HepG2 (cell line): Measurements from ENCODE around the gene TRDN. TPM values are rescaled to one million over a fixed set of nuclear protein-coding genes. Genes with fewer than 3 reads are reported as not detected.

Experiments
- ATAC-seq: fragments of 200-7000 bp; cut with Tn5 transposase; 3 replicates; pipeline ENCODE4 v1.9.1; 2020; ENCODE audit warnings: mild to moderate bottlenecking, moderate library complexity
- BruUV-seq: library from RNA; stranded (reverse); fragments of 400-500 nt; replicated peaks from 2 replicates; lab custom pipeline; 2021; lab: Mats Ljungman, UMichigan
- CTCF ChIA-PET: fragments of 300-600 bp; formaldehyde crosslinking; extraction: SDS; loops from one replicate; lab custom pipeline; 2021; ENCODE audit warnings: low total read pairs, inconsistent platforms, low intra/inter-chr PET ratio; lab: Yijun Ruan, JAX
- POLR2A ChIA-PET: fragments of 350-600 bp; sonication (Branson Sonifier 250); formaldehyde crosslinking; loops from one replicate; lab custom pipeline; 2020; ENCODE audit warnings: antibody characterized with exemption, inconsistent platforms; lab: Yijun Ruan, JAX
- DNase-seq: peaks from one replicate; pipeline ENCODE4 v3.0.0-alpha.2; 2015; ENCODE audit warnings: low spot score
- FAIRE-seq: peaks from 3 replicates; lab custom pipeline; 2011; peaks lifted over from hg19 to GRCh38; lab: Jason Lieb, UNC
- H2AFZ ChIP-seq: one replicate; pipeline ENCODE4 v1.6.1; 2011; ENCODE audit warnings: low read length, inconsistent platforms
- H3K27ac ChIP-seq: fragments of 300-600 bp; 3 replicates; pipeline ENCODE4 v1.8.0; 2011; ENCODE audit warnings: mixed run types, mild to moderate bottlenecking, mixed read lengths, low read length, inconsistent platforms; ENCODE audit not compliant: insufficient read depth; ENCODE audit errors: extremely low read length
- H3K27me3 ChIP-seq, 2 experiments: fragments of 200-600 bp in 1 of 2; 2 replicates in 1 of 2; 3 replicates in 1 of 2; pipeline versions ENCODE4 v1.6.0 to v1.8.0; 2011; ENCODE audit warnings: low read length in 2 of 2, mild to moderate bottlenecking in 2 of 2, moderate library complexity in 2 of 2, inconsistent platforms in 1 of 2; ENCODE audit not compliant: insufficient read depth in 2 of 2, control insufficient read depth in 1 of 2
- H3K36me3 ChIP-seq, 2 experiments: fragments of 200-600 bp in 1 of 2; replicated peaks in 1 of 2; 2 replicates in 1 of 2; 3 replicates in 1 of 2; pipeline versions ENCODE4 v1.5.1 to v1.8.0; 2011; ENCODE audit warnings: low read length in 2 of 2, inconsistent platforms in 1 of 2; ENCODE audit not compliant: insufficient read depth in 2 of 2, control insufficient read depth in 1 of 2
- H3K4me1 ChIP-seq: 2 replicates; pipeline ENCODE4 v1.5.1; 2012; ENCODE audit warnings: low read length, inconsistent platforms; ENCODE audit not compliant: insufficient read depth
- H3K4me2 ChIP-seq: 2 replicates; pipeline ENCODE4 v1.6.0; 2011; ENCODE audit warnings: low read depth, low read length, inconsistent platforms
- H3K4me3 ChIP-seq, 3 experiments: fragments of 200-600 bp in 1 of 3; sonication (generic), shearing (Covaris generic) in 1 of 3; replicated peaks in 1 of 3; 2 replicates each; pipeline ENCODE4 v1.5.1; 2011 to 2016; ENCODE audit warnings: low read length in 3 of 3, inconsistent platforms in 2 of 3, low read depth in 2 of 3, mild to moderate bottlenecking in 2 of 3, control low read depth in 1 of 3, mixed read lengths in 1 of 3; ENCODE audit not compliant: insufficient read depth in 1 of 3
- H3K79me2 ChIP-seq: one replicate; pipeline ENCODE4 v1.6.1; 2011; ENCODE audit warnings: low read length, inconsistent platforms; ENCODE audit not compliant: insufficient read depth
- H3K9ac ChIP-seq: 2 replicates; pipeline ENCODE4 v1.6.0; 2011; ENCODE audit warnings: mild to moderate bottlenecking, low read depth, low read length, inconsistent platforms; ENCODE audit not compliant: insufficient read depth
- H3K9me3 ChIP-seq: 2 replicates; pipeline ENCODE4 v1.5.1; 2012; ENCODE audit warnings: mild to moderate bottlenecking, low read length
- H4K20me1 ChIP-seq: 2 replicates; pipeline ENCODE4 v1.6.0; 2011; ENCODE audit warnings: inconsistent platforms, mild to moderate bottlenecking, low read length, moderate library complexity; ENCODE audit not compliant: insufficient read depth
- FOXA1 ChIP-seq, 2 experiments: fragments of 450-650 bp in 1 of 2; sonication (generic) in 1 of 2; formaldehyde crosslinking in 1 of 2; IDR thresholded peaks; 2 replicates each; pipeline versions ENCODE4 v1.4.0 to v1.6.1; 2016 to 2020; ENCODE audit warnings: missing genetic modification reagents in 1 of 2
- HMG20B ChIP-seq: conservative IDR thresholded peaks from 2 replicates; pipeline ENCODE4 v1.6.1; 2016; ENCODE audit warnings: missing genetic modification reagents, missing compliant biosample characterization
- KDM5A ChIP-seq: fragments of 200-600 bp; sonication (generic); IDR thresholded peaks from 2 replicates; pipeline ENCODE4 v1.7.0; 2018; ENCODE audit warnings: antibody characterized with exemption, mild to moderate bottlenecking, low read length, borderline replicate concordance
- NFKBIZ ChIP-seq: IDR thresholded peaks from 2 replicates; pipeline ENCODE4 v1.6.1; 2018; ENCODE audit warnings: missing genetic modification reagents, missing compliant biosample characterization
- RAD21 ChIP-seq: fragments of 450-650 bp; formaldehyde crosslinking; IDR thresholded peaks from 2 replicates; pipeline ENCODE4 v1.5.0; 2020; ENCODE audit warnings: mild to moderate bottlenecking
- SMC3 ChIP-seq: IDR thresholded peaks from 2 replicates; pipeline ENCODE4 v1.6.1; 2011; ENCODE audit warnings: low read length, improper control_type of control experiment
- STAG1 ChIP-seq: sonication (generic); formaldehyde crosslinking; IDR thresholded peaks from 2 replicates; pipeline ENCODE4 v1.4.0; 2020; ENCODE audit warnings: missing genetic modification reagents
- WIZ ChIP-seq: sonication (generic); formaldehyde crosslinking; IDR thresholded peaks from 2 replicates; pipeline ENCODE4 v1.5.1; 2020; ENCODE audit warnings: mild to moderate bottlenecking, missing genetic modification reagents
- ZNF430 ChIP-seq: sonication (generic); formaldehyde crosslinking; IDR thresholded peaks from 2 replicates; pipeline ENCODE4 v1.9.0; 2021; ENCODE audit warnings: mild to moderate bottlenecking, missing genetic modification reagents
- ZNF576 ChIP-seq: sonication (generic); formaldehyde crosslinking; IDR thresholded peaks from 2 replicates; pipeline ENCODE4 v1.4.0; 2020; ENCODE audit warnings: mild to moderate bottlenecking, missing genetic modification reagents
- ZNF710 ChIP-seq: sonication (generic); formaldehyde crosslinking; IDR thresholded peaks from 2 replicates; pipeline ENCODE4 v1.5.0; 2020; ENCODE audit warnings: mild to moderate bottlenecking, missing genetic modification reagents, borderline replicate concordance
- ZSCAN12 ChIP-seq: sonication (generic); formaldehyde crosslinking; IDR thresholded peaks from 2 replicates; pipeline ENCODE4 v1.9.0; 2021; ENCODE audit warnings: mild to moderate bottlenecking, missing genetic modification reagents
- WGBS: methylation state at CpG from one replicate; pipeline ENCODE4 v1.1.6; 2017; ENCODE audit warnings: low lambda C conversion rate; 5-methylcytosine and 5-hydroxymethylcytosine counted together
- in situ Hi-C: cut with HindIII; loops from 2 replicates; pipeline ENCODE4 v1.10.0; 2017; ENCODE audit warnings: low pct_unique_long_range_greater_than_20kb; ENCODE audit not compliant: extremely low pct_ligation_motif_present
- intact Hi-C: fragments of 100-400 bp; cut with micrococcal nuclease; formaldehyde crosslinking; loops from one replicate; pipeline ENCODE4 v1.10.0; 2022; ENCODE audit not compliant: unreplicated experiment
- polyA plus RNA-seq, 8 experiments: library from polyadenylated mRNA; depleted of rRNA in 3 of 8; stranded (reverse) in 7 of 8; unstranded in 1 of 8; fragments of >200 nt; fragmentation: Illumina TruSeq in 4 of 8; extraction: Trizol in 4 of 8; gene quantifications; 2 replicates each; pipeline versions ENCODE4 v1.2.1 to v1.2.3, GENCODE V29; 2011 to 2016; ENCODE audit warnings: low read depth in 4 of 8, missing spikeins in 1 of 8, mixed read lengths in 1 of 8; ENCODE audit not compliant: insufficient read depth in 1 of 8
- total RNA-seq, 5 experiments: library from RNA; depleted of rRNA; stranded (reverse); fragments of >200 nt; fragmentation: Illumina TruSeq; extraction: Trizol; gene quantifications; 2 replicates each; pipeline ENCODE4 v1.2.3, GENCODE V29; 2016; ENCODE audit warnings: low read depth in 1 of 5
- TF ChIP-seq, protein P1 (sequence below): sonication (generic); formaldehyde crosslinking; IDR thresholded peaks from 2 replicates; pipeline ENCODE4 v1.5.0; 2020; ENCODE audit warnings: mild to moderate bottlenecking, missing genetic modification reagents, moderate library complexity

TRDN gene
- total and polyA plus RNA-seq, 2 of the 13 experiments (the other 11 are each of a cell fraction or from before 2014, with no cell fraction given), result not detected

- no peak overlapping the region for H3K9ac ChIP-seq
- peak; percentile 30 for FAIRE-seq
- CTCF ChIA-PET, result interaction anchor here (3.6 kb wide), 1 partner anchor 299 kb away, joined by 27 read pairs; no protein-coding TSS in a partner anchor
- no TSS peak for BruUV-seq
- no peaks in the 10 kb centered on the region for H3K4me1 ChIP-seq
- TF ChIP-seq RAD21 (peak; percentile 50; the same call in 1 of the 2 replicates), STAG1 (CRISPR knock-in tag) (peak; percentile 69), SMC3 (peak; percentile 75), ZNF430 (no peak), HMG20B (no peak)
- TF ChIP-seq, protein P1, sequence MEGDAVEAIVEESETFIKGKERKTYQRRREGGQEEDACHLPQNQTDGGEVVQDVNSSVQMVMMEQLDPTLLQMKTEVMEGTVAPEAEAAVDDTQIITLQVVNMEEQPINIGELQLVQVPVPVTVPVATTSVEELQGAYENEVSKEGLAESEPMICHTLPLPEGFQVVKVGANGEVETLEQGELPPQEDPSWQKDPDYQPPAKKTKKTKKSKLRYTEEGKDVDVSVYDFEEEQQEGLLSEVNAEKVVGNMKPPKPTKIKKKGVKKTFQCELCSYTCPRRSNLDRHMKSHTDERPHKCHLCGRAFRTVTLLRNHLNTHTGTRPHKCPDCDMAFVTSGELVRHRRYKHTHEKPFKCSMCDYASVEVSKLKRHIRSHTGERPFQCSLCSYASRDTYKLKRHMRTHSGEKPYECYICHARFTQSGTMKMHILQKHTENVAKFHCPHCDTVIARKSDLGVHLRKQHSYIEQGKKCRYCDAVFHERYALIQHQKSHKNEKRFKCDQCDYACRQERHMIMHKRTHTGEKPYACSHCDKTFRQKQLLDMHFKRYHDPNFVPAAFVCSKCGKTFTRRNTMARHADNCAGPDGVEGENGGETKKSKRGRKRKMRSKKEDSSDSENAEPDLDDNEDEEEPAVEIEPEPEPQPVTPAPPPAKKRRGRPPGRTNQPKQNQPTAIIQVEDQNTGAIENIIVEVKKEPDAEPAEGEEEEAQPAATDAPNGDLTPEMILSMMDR, result peak; percentile 73
- TF ChIP-seq, all 625 proteins: peak for 4
- intact Hi-C loops (loop anchor here (1.0 kb wide), 1 partner anchor 299 kb away; no protein-coding TSS in a partner anchor), in situ Hi-C loops (loop anchor here (5.0 kb wide), 1 partner anchor 301 kb away; no protein-coding TSS in a partner anchor)
- no peaks in the 10 kb centered on the region for H3K36me3 ChIP-seq
- no peaks in the 10 kb centered on the region for H3K27me3 ChIP-seq
- peak; percentile 82 for ATAC-seq
- POLR2A ChIA-PET, result no interaction called here
- H3K27ac ChIP-seq, result no peak overlapping the region
- no peak overlapping the region for H3K4me2 ChIP-seq
- no peak overlapping the region for H2AFZ ChIP-seq
- H3K9me3 ChIP-seq, result no peaks in the 10 kb centered on the region
- H3K4me3 ChIP-seq, result no peak overlapping the region
- 10% methylated on average over 6 of the region's 6 CpGs for WGBS
- H4K20me1 ChIP-seq, result no peaks in the 10 kb centered on the region
- H3K79me2 ChIP-seq, result no peaks in the 10 kb centered on the region
- DNase-seq, result peak; percentile 56
Measured at GRCh38 chr6:123415844-123416468, 220.8 kb downstream of the TRDN start.

- H3K36me3 ChIP-seq, result no peaks in the 10 kb centered on the region
- no TSS peak for BruUV-seq
- ChIA-PET POLR2A (no interaction called here), CTCF (no interaction called here)
- no peak overlapping the region for H2AFZ ChIP-seq
- no peak for FAIRE-seq
- H3K27me3 ChIP-seq, result no peaks in the 10 kb centered on the region
- H3K27ac ChIP-seq, result no peak overlapping the region
- intact Hi-C loops (no loop called here), in situ Hi-C loops (no loop called here)
- H3K9me3 ChIP-seq, result no peaks in the 10 kb centered on the region
- no peaks in the 10 kb centered on the region for H4K20me1 ChIP-seq
- DNase-seq, result no peak
- no peak for ATAC-seq
- H3K4me3 ChIP-seq, result no peak overlapping the region
- no peaks in the 10 kb centered on the region for H3K79me2 ChIP-seq
- no peak overlapping the region for H3K4me2 ChIP-seq
- 0% methylated on average over 1 of the region's 1 CpG for WGBS
- no peaks in the 10 kb centered on the region for H3K4me1 ChIP-seq
- H3K9ac ChIP-seq, result no peak overlapping the region
- no peak for TF ChIP-seq ZNF710 (CRISPR knock-in tag)
- TF ChIP-seq FOXA1 (IDR thresholded peaks at IDR 0.05), result no peak
- no peak for TF ChIP-seq FOXA1 (CRISPR knock-in tag; IDR thresholded peaks at IDR 0.05)
- no peak for TF ChIP-seq KDM5A
- no peak for TF ChIP-seq WIZ (CRISPR knock-in tag)
- no peak for TF ChIP-seq ZNF576 (CRISPR knock-in tag)
- no peak for TF ChIP-seq ZSCAN12 (CRISPR knock-in tag)
- TF ChIP-seq NFKBIZ (CRISPR knock-in tag), result no peak
Measured at GRCh38 chr6:123404975-123405374, 231.8 kb downstream of the TRDN start.
